CD14-positive monocyte (primary cell): ENCODE results near the gene SPSB2. TPM values are rescaled to one million over a fixed set of nuclear protein-coding genes. Genes with fewer than 3 reads are reported as not detected.

Experiments used
- DNase-seq, 3 donors: peaks; one replicate each; pipeline ENCODE4 v3.0.0-alpha.2; 2011 to 2022
- H2AFZ ChIP-seq: 2 replicates; pipeline ENCODE4 v1.6.0; 2012; ENCODE audit warnings: mild to moderate bottlenecking, low read depth, low read length, inconsistent platforms; ENCODE audit not compliant: insufficient read depth, poor library complexity, severe bottlenecking
- H3K27ac ChIP-seq, 2 donors: 1 replicate in 1 of 2; 2 replicates in 1 of 2; pipeline ENCODE4 v1.5.1; 2012 to 2013; ENCODE audit warnings: low read length in 2 of 2, control low read depth in 1 of 2, inconsistent platforms in 1 of 2, low read depth in 1 of 2, mild to moderate bottlenecking in 1 of 2
- H3K27me3 ChIP-seq, 2 donors: one replicate each; pipeline versions ENCODE4 v1.6.0 to v1.6.1; 2011 to 2013; ENCODE audit warnings: low read length in 2 of 2; ENCODE audit not compliant: control insufficient read depth in 2 of 2, insufficient read depth in 2 of 2
- H3K36me3 ChIP-seq, 2 donors: replicated peaks in 1 of 2; 1 replicate in 1 of 2; 2 replicates in 1 of 2; pipeline versions ENCODE4 v1.5.1 to v1.6.1; 2012 to 2013; ENCODE audit warnings: low read length in 2 of 2, control low read depth in 1 of 2, inconsistent platforms in 1 of 2, mild to moderate bottlenecking in 1 of 2; ENCODE audit not compliant: insufficient read depth in 2 of 2, control insufficient read depth in 1 of 2
- H3K4me1 ChIP-seq, 2 donors: 1 replicate in 1 of 2; 2 replicates in 1 of 2; pipeline versions ENCODE4 v1.5.1 to v1.6.1; 2012 to 2013; ENCODE audit warnings: low read length in 2 of 2, control low read depth in 1 of 2, inconsistent platforms in 1 of 2, mild to moderate bottlenecking in 1 of 2, moderate library complexity in 1 of 2; ENCODE audit not compliant: insufficient read depth in 2 of 2, control insufficient read depth in 1 of 2
- H3K4me2 ChIP-seq: replicated peaks from 2 replicates; pipeline ENCODE3; 2012; ENCODE audit warnings: low read length, moderate library complexity, mild to moderate bottlenecking; ENCODE audit not compliant: poor library complexity, severe bottlenecking; ENCODE audit errors: extremely low read depth
- H3K4me3 ChIP-seq, 3 experiments: fragments of 200-600 bp in 1 of 3; sonication (generic) in 1 of 3; replicated peaks in 1 of 3; 1 replicate in 2 of 3; 2 replicates in 1 of 3; pipeline ENCODE4 v1.5.1; 2011 to 2013; ENCODE audit warnings: low read length in 3 of 3, mild to moderate bottlenecking in 3 of 3, control low read depth in 2 of 3, low read depth in 2 of 3, inconsistent platforms in 1 of 3, moderate library complexity in 1 of 3
- H3K79me2 ChIP-seq: 2 replicates; pipeline ENCODE4 v1.6.0; 2012; ENCODE audit warnings: mild to moderate bottlenecking, control low read depth, inconsistent platforms, low read length, moderate library complexity; ENCODE audit not compliant: insufficient read depth
- H3K9ac ChIP-seq: 2 replicates; pipeline ENCODE4 v1.6.0; 2017; ENCODE audit warnings: low read length, mild to moderate bottlenecking; ENCODE audit not compliant: insufficient read depth, poor library complexity, severe bottlenecking
- H3K9me3 ChIP-seq, 2 donors: replicated peaks in 1 of 2; 1 replicate in 1 of 2; 2 replicates in 1 of 2; pipeline versions ENCODE4 v1.5.1 to v1.6.1; 2012 to 2013; ENCODE audit warnings: low read length in 2 of 2, control low read depth in 1 of 2; ENCODE audit not compliant: control insufficient read depth in 1 of 2, insufficient read depth in 1 of 2
- H4K20me1 ChIP-seq: 2 replicates; pipeline ENCODE4 v1.6.0; 2012; ENCODE audit warnings: mild to moderate bottlenecking, low read length, control low read depth, moderate library complexity; ENCODE audit not compliant: insufficient read depth
- H3K27ac Mint-ChIP-seq, 7 donors: one replicate each; pipeline ENCODE4 v1.8.0; 2020; ENCODE audit warnings: mild to moderate bottlenecking in 7 of 7, mixed read lengths in 7 of 7, moderate library complexity in 6 of 7, inconsistent platforms in 2 of 7
- H3K27me3 Mint-ChIP-seq, 3 donors: one replicate each; pipeline ENCODE4 v1.8.0; 2021 to 2022; ENCODE audit warnings: low read depth in 3 of 3, mild to moderate bottlenecking in 3 of 3, mixed read lengths in 3 of 3, moderate library complexity in 3 of 3, inconsistent platforms in 1 of 3
- H3K36me3 Mint-ChIP-seq, 2 donors: one replicate each; pipeline ENCODE4 v1.8.0; 2020; ENCODE audit warnings: mixed read lengths in 2 of 2, inconsistent platforms in 1 of 2, mild to moderate bottlenecking in 1 of 2
- H3K4me1 Mint-ChIP-seq: one replicate; pipeline ENCODE4 v1.8.0; 2020; ENCODE audit warnings: mild to moderate bottlenecking, mixed read lengths
- H3K4me3 Mint-ChIP-seq, 2 donors: one replicate each; pipeline ENCODE4 v1.8.0; 2020; ENCODE audit warnings: mild to moderate bottlenecking in 2 of 2, mixed read lengths in 2 of 2, moderate library complexity in 1 of 2
- H3K9me3 Mint-ChIP-seq, 7 donors: one replicate each; pipeline ENCODE4 v1.8.0; 2020 to 2022; ENCODE audit warnings: mixed read lengths in 7 of 7, mild to moderate bottlenecking in 6 of 7, moderate library complexity in 6 of 7, inconsistent platforms in 2 of 7
- WGBS: methylation state at CpG from one replicate; pipeline ENCODE4 v1.1.5; 2013; ENCODE audit warnings: missing lambda C conversion rate; ENCODE audit not compliant: insufficient coverage; 5-methylcytosine and 5-hydroxymethylcytosine counted together
- intact Hi-C, 2 donors: fragments of 100-400 bp; cut with micrococcal nuclease; formaldehyde crosslinking; loops; one replicate each; pipeline versions ENCODE4 v1.15.0 to v1.15.1; 2023
- polyA plus RNA-seq, 3 donors: library from polyadenylated mRNA; depleted of rRNA in 1 of 3; unstranded in 2 of 3; stranded (reverse) in 1 of 3; fragments of 300-500 nt in 2 of 3; fragments of >200 nt in 1 of 3; fragmentation: Illumina TruSeq in 2 of 3; gene quantifications; 1 replicate in 2 of 3; 2 replicates in 1 of 3; pipeline ENCODE4 v1.2.3, GENCODE V29; 2012 to 2021
- TF ChIP-seq, protein P1 (sequence below): fragments of 200-600 bp; IDR thresholded peaks from one replicate; pipeline ENCODE4 v1.8.0; 2022; ENCODE audit warnings: antibody characterized with exemption, mild to moderate bottlenecking

Gene SPSB2
- polyA plus RNA-seq, 3 donors: 4.7 to 6.9 (median 6.6) TPM

DNA sequence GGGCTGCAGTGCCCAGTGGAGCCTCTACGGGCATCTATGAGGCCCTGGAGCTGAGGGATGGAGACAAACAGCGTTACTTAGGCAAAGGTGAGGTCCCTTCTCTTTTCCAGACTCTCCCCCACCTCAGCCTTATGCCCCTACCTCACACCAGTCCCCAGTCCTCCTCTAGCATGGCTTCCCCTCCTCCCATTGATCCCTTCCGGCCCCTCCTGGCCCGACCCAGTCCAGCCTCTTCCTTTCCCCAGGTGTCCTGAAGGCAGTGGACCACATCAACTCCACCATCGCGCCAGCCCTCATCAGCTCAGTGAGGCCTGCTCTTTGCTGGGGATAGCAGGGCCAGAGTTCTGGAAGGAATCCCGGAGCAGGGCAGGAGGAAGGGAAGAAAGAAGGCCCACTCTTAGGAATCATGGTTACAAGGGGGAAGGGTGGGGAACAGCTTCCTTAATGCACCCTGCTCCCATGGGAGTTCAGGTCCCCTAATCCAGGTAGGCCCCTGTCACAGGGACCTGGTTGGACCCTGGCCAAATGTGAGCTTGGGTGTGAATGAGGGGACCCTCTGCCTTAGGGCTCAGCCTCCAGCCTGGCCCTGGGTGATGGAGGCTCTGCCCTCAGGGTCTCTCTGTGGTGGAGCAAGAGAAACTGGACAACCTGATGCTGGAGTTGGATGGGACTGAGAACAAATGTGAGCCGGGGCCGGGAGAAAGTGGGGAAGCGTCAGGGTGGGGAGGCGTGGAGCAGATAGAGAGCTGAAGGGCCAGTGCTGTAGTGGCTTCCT lies 43.5 kb upstream of the SPSB2 start:
- peaks cover 19% of the 10 kb centered on the region for H3K4me1 Mint-ChIP-seq
- intact Hi-C loops: no loop called here
- Histone ChIP-seq H3K27me3 (peaks cover 21 to 58% of the 10 kb centered on the region in 2 donors), H3K4me1 (peaks cover 13 to 19% of the 10 kb centered on the region in 2 donors), H3K27ac (no peak overlapping the region), H2AFZ (no peak overlapping the region), H3K4me2 (no peak overlapping the region), H4K20me1 (no peaks in the 10 kb centered on the region), H3K79me2 (no peaks in the 10 kb centered on the region), H3K4me3 (no peak overlapping the region), H3K9me3 (peaks cover 0 to 10% of the 10 kb centered on the region in 2 donors), H3K36me3 (no peaks in the 10 kb centered on the region), H3K9ac (no peak overlapping the region)
- peak overlapping the region in 1 of 2 donors; percentile 28 for H3K4me3 Mint-ChIP-seq
- H3K27me3 Mint-ChIP-seq: peaks cover 63 to 66% (median 63%) of the 10 kb centered on the region in 3 donors
- peak overlapping the region in 1 of 7 donors; percentile 43 for H3K27ac Mint-ChIP-seq
- H3K9me3 Mint-ChIP-seq: peaks cover 0 to 9% (median 5%) of the 10 kb centered on the region in 7 donors
- peaks cover 0 to 13% of the 10 kb centered on the region in 2 donors for H3K36me3 Mint-ChIP-seq
- 96% methylated on average over 8 of the region's 11 CpGs for WGBS
- no peak for DNase-seq
- TF ChIP-seq, protein P1, sequence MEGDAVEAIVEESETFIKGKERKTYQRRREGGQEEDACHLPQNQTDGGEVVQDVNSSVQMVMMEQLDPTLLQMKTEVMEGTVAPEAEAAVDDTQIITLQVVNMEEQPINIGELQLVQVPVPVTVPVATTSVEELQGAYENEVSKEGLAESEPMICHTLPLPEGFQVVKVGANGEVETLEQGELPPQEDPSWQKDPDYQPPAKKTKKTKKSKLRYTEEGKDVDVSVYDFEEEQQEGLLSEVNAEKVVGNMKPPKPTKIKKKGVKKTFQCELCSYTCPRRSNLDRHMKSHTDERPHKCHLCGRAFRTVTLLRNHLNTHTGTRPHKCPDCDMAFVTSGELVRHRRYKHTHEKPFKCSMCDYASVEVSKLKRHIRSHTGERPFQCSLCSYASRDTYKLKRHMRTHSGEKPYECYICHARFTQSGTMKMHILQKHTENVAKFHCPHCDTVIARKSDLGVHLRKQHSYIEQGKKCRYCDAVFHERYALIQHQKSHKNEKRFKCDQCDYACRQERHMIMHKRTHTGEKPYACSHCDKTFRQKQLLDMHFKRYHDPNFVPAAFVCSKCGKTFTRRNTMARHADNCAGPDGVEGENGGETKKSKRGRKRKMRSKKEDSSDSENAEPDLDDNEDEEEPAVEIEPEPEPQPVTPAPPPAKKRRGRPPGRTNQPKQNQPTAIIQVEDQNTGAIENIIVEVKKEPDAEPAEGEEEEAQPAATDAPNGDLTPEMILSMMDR: no peak

DNA sequence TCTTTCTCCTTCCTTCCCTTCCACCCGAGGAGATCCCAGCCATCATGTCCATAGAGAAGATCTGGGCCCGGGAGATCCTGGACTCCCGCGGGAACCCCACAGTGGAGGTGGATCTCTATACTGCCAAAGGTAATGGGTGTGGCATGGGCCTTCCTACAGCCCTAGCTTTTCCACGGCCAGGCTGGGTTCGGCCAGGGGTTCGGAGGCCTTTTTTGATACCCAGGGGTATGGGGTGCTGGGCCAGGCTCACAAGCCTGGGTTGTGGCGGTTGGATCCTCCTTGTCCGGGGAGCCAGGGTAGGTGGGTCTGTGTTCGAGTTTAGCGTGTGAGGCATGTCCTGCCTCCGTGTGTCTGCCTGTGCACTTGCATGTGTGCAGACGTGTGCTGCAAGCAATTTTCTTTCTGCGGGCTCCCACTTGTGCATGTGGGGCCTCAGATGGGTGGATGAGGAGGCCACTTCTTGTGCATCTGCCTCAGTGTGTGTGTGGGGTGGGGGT lies 42.7 kb upstream of the SPSB2 start:
- Histone ChIP-seq H3K79me2 (no peaks in the 10 kb centered on the region), H2AFZ (no peak overlapping the region), H4K20me1 (no peaks in the 10 kb centered on the region), H3K4me2 (no peak overlapping the region), H3K36me3 (no peaks in the 10 kb centered on the region), H3K4me3 (no peak overlapping the region), H3K27ac (no peak overlapping the region), H3K4me1 (peaks cover 13 to 19% of the 10 kb centered on the region in 2 donors), H3K27me3 (peaks cover 23 to 60% of the 10 kb centered on the region in 2 donors), H3K9me3 (peaks cover 0 to 10% of the 10 kb centered on the region in 2 donors), H3K9ac (no peak overlapping the region)
- TF ChIP-seq, protein P1: no peak
- Mint-ChIP-seq H3K36me3 (peaks cover 0 to 13% of the 10 kb centered on the region in 2 donors), H3K27ac (no peak overlapping the region), H3K27me3 (peaks cover 62 to 68% (median 66%) of the 10 kb centered on the region in 3 donors), H3K9me3 (peaks cover 0 to 9% (median 5%) of the 10 kb centered on the region in 7 donors), H3K4me1 (peaks cover 19% of the 10 kb centered on the region), H3K4me3 (peak overlapping the region in 1 of 2 donors; percentile 95)
- no peak for DNase-seq
- intact Hi-C loops: no loop called here
- 94% methylated on average over 10 of the region's 14 CpGs for WGBS
